Measurements from ENCODE around the gene ZNF366. TPM values are rescaled to one million over a fixed set of nuclear protein-coding genes. Genes with fewer than 3 reads are reported as not detected.

ZNF366 gene
- total and polyA plus RNA-seq, 3 donors from 2014 or later: 0.96 to 2.2 (median 1.4) TPM

GRCh38 chr5:72472031-72472430, 35.2 kb downstream of the ZNF366 start:
- DNase-seq: no peak
- Histone ChIP-seq H3K4me3 (no peak overlapping the region), H3K36me3 (ENCODE audit: low read depth, missing control alignments) (no peaks in the 10 kb centered on the region), H3K27me3 (no peaks in the 10 kb centered on the region), H3K27ac (no peak overlapping the region), H3K4me1 (peaks cover 4% of the 10 kb centered on the region), H3K9me3 (no peaks in the 10 kb centered on the region)
- TF ChIP-seq CTCF (IDR thresholded peaks at IDR 0.05) (no peak), POLR2A (IDR thresholded peaks at IDR 0.05) (no peak)
- 67 to 72% methylated on average over 1 of the region's 1 CpG for WGBS, 2 donors
- intact Hi-C loops (cut with DNase I; ENCODE audit: low total_unique reads): no loop called here

- 93 to 96% methylated on average over 2 of the region's 2 CpGs for WGBS, 2 donors
- no peaks in the 10 kb centered on the region for H3K9me3 ChIP-seq
- TF ChIP-seq CTCF (IDR thresholded peaks at IDR 0.05) (no peak), POLR2A (IDR thresholded peaks at IDR 0.05) (no peak)
Observed at GRCh38 chr5:72470826-72471225, 36.4 kb downstream of the ZNF366 start.

GRCh38 chr5:72468606-72469005, 38.6 kb downstream of the ZNF366 start:
- H3K4me1 ChIP-seq: peaks cover 4% of the 10 kb centered on the region
- no peak for DNase-seq
- H3K27ac ChIP-seq: no peak overlapping the region
- TF ChIP-seq CTCF (IDR thresholded peaks at IDR 0.05): no peak
- TF ChIP-seq POLR2A (IDR thresholded peaks at IDR 0.05): no peak
- no peaks in the 10 kb centered on the region for H3K9me3 ChIP-seq
- no peaks in the 10 kb centered on the region for H3K36me3 ChIP-seq (ENCODE audit: low read depth, missing control alignments)
- H3K27me3 ChIP-seq: no peaks in the 10 kb centered on the region
- intact Hi-C loops (cut with DNase I; ENCODE audit: low total_unique reads): no loop called here
- no peak overlapping the region for H3K4me3 ChIP-seq
- WGBS, 2 donors: 47 to 59% methylated on average over 1 of the region's 1 CpG

More at GRCh38 chr5:72470826-72471225, 36.4 kb downstream of the ZNF366 start:
- H3K27ac ChIP-seq: no peak overlapping the region
- peaks cover 4% of the 10 kb centered on the region for H3K4me1 ChIP-seq
- H3K36me3 ChIP-seq (ENCODE audit: low read depth, missing control alignments): no peaks in the 10 kb centered on the region
- intact Hi-C loops (cut with DNase I; ENCODE audit: low total_unique reads): no loop called here
- DNase-seq: no peak
- H3K4me3 ChIP-seq: no peak overlapping the region
- no peaks in the 10 kb centered on the region for H3K27me3 ChIP-seq

GRCh38 chr5:72468024-72468423, 39.2 kb downstream of the ZNF366 start:
- Histone ChIP-seq H3K4me1 (peaks cover 4% of the 10 kb centered on the region), H3K27me3 (no peaks in the 10 kb centered on the region), H3K36me3 (ENCODE audit: low read depth, missing control alignments) (no peaks in the 10 kb centered on the region), H3K9me3 (no peaks in the 10 kb centered on the region), H3K27ac (no peak overlapping the region), H3K4me3 (no peak overlapping the region)
- no peak for TF ChIP-seq CTCF (IDR thresholded peaks at IDR 0.05)
- TF ChIP-seq POLR2A (IDR thresholded peaks at IDR 0.05): no peak
- no peak for DNase-seq
- WGBS, 2 donors: 80 to 89% methylated on average over 5 of the region's 5 CpGs
- intact Hi-C loops (cut with DNase I; ENCODE audit: low total_unique reads): no loop called here

- DNase-seq: no peak
- intact Hi-C loops (cut with DNase I; ENCODE audit: low total_unique reads): no loop called here
- H3K27ac ChIP-seq: no peak overlapping the region
- 53 to 84% methylated on average over 2 of the region's 2 CpGs for WGBS, 2 donors
- TF ChIP-seq CTCF (IDR thresholded peaks at IDR 0.05) (no peak), POLR2A (IDR thresholded peaks at IDR 0.05) (no peak)
- no peaks in the 10 kb centered on the region for H3K36me3 ChIP-seq (ENCODE audit: low read depth, missing control alignments)
- no peaks in the 10 kb centered on the region for H3K27me3 ChIP-seq
- H3K4me1 ChIP-seq: peaks cover 4% of the 10 kb centered on the region
- H3K4me3 ChIP-seq: no peak overlapping the region
- H3K9me3 ChIP-seq: no peaks in the 10 kb centered on the region
Observed at GRCh38 chr5:72467461-72467860, 39.7 kb downstream of the ZNF366 start.

Data from testis (tissue), 3 donors.